Activated CD4-positive, CD25-positive, alpha-beta regulatory T cell treated with anti-CD3 and anti-CD28 coated beads, Interleukin-2, amount 50 U/mL, for 72 hours (primary cell): ENCODE data around the gene PAX2.

Experiments used
- DNase-seq: peaks from one replicate; pipeline ENCODE4 v3.0.0; 2021

PAX2 gene

GRCh38 chr10:100864036-100864885 is 118.9 kb downstream of the PAX2 start:
- DNase-seq: no peak

- no peak for DNase-seq
These were observed 119.6 kb downstream of the PAX2 start for GRCh38 chr10:100864978-100865377.

- DNase-seq: no peak
These were observed 120.6 kb downstream of the PAX2 start for GRCh38 chr10:100866010-100866409.

- DNase-seq: no peak
These were observed 121.3 kb downstream of the PAX2 start for GRCh38 chr10:100866575-100867098.

GRCh38 chr10:100867261-100867963 is 122.0 kb downstream of the PAX2 start:
- no peak for DNase-seq

GRCh38 chr10:100868382-100868781 is 123.0 kb downstream of the PAX2 start:
- no peak for DNase-seq

- no peak for DNase-seq
These were observed 124.0 kb downstream of the PAX2 start for GRCh38 chr10:100869399-100869798.

- DNase-seq: peak; percentile 73
These were observed 126.8 kb downstream of the PAX2 start for GRCh38 chr10:100872034-100872791.

GRCh38 chr10:100873146-100873826 is 127.9 kb downstream of the PAX2 start:
- DNase-seq: no peak

GRCh38 chr10:100873827-100874326 is 128.5 kb downstream of the PAX2 start:
- no peak for DNase-seq

- DNase-seq: no peak
These were observed 129.5 kb downstream of the PAX2 start for GRCh38 chr10:100874702-100875483.

GRCh38 chr10:100875484-100876166 is 130.2 kb downstream of the PAX2 start:
- no peak for DNase-seq

- DNase-seq: no peak
These were observed 131.4 kb downstream of the PAX2 start for GRCh38 chr10:100876585-100877460.

- DNase-seq: no peak
These were observed 132.1 kb downstream of the PAX2 start for GRCh38 chr10:100877461-100877850.

GRCh38 chr10:100878291-100878910 is 133.0 kb downstream of the PAX2 start:
- no peak for DNase-seq
